ENCODE measurements around the gene OR51I2. TPM values are rescaled to one million over a fixed set of nuclear protein-coding genes. Genes with fewer than 3 reads are reported as not detected.
A peak's percentile ranks its signal among the peaks of the same experiment; 100 is the strongest.

Gene OR51I2
- total and polyA plus RNA-seq, 9 of the 15 experiments (the other 6 are each of a cell fraction or from before 2014, with no cell fraction given), result 0.06 to 0.61 (median 0.07) TPM; not detected in 6

GRCh38 chr11:5505363-5506048 lies 56.4 kb downstream of the OR51I2 start:
- H3K36me3 ChIP-seq (ENCODE audit: control insufficient read depth, insufficient read depth, low read length), result peaks cover 32% of the 10 kb centered on the region
- FAIRE-seq, result peak; percentile 83
- peaks cover 32% of the 10 kb centered on the region for H4K20me1 ChIP-seq (replicated peaks; ENCODE audit: control insufficient read depth, insufficient read depth, low read length)
- no TSS peak for BruUV-seq (replicated peaks)
- in situ Hi-C loops (cut with MboI) (no loop called here), intact Hi-C loops (cut with micrococcal nuclease) (loop anchor here (10.0 kb wide), 3 partner anchors 89 to 301 kb away; partner anchors contain the start of genes OR51V1 and TRIM6)
- peak overlapping the region; percentile 71 for H3K27ac ChIP-seq (ENCODE audit: extremely low read depth, low read depth, low read length)
- H3K9me3 ChIP-seq (replicated peaks; ENCODE audit: control insufficient read depth, insufficient read depth, low read depth, low read length), result no peaks in the 10 kb centered on the region
- peaks cover 2% of the 10 kb centered on the region for H3K9me1 ChIP-seq (ENCODE audit: control insufficient read depth, insufficient read depth, low read length)
- peak overlapping the region; percentile 88 for H2AFZ ChIP-seq (ENCODE audit: low read depth, low read length)
- CTCF ChIA-PET (ENCODE audit: low intra/inter-chr PET ratio), result no interaction called here
- H3K9ac ChIP-seq (ENCODE audit: insufficient read depth in 1 of 2, low read depth in 2 of 2, low read length in 2 of 2), result peak overlapping the region; percentile 92
- DNase-seq (ENCODE audit: extremely low read depth in 1 of 4, low spot score in 3 of 4), result peak in 1 of 4 experiments; percentile 90
- 4% methylated on average over 8 of the region's 9 CpGs for WGBS (ENCODE audit: insufficient coverage, low coverage, missing lambda C conversion rate)
- H3K4me3 ChIP-seq, result peak overlapping the region; percentile 52
- peaks cover 24 to 59% of the 10 kb centered on the region in 2 experiments for H3K4me1 ChIP-seq (replicated peaks in 1 of 2; ENCODE audit: control insufficient read depth in 2 of 2, insufficient read depth in 2 of 2, low read length in 2 of 2)
- H3K27me3 ChIP-seq (ENCODE audit: control insufficient read depth in 2 of 2, insufficient read depth in 2 of 2, low read length in 2 of 2), result no peaks in the 10 kb centered on the region
- H3K79me2 ChIP-seq (ENCODE audit: control insufficient read depth, insufficient read depth, low read length), result peaks cover 50% of the 10 kb centered on the region
- peak; percentile 67 for ATAC-seq
- POLR2A ChIA-PET, result interaction anchor here (0.5 to 8.7 kb wide), 60 partner anchors 9 to 1143 kb away, joined by 3 to 123 read pairs (median 4); partner anchors contain the start of genes OR52A5, OR52B6, OR52D1 and TRIM34
- H3K4me2 ChIP-seq (ENCODE audit: insufficient read depth, low read length), result peak overlapping the region; percentile 93
- TF ChIP-seq ZNF592 (IDR thresholded peaks at IDR 0.05), result no peak; the same call in 1 of the 2 replicates
- no peak for TF ChIP-seq SAFB (IDR thresholded peaks at IDR 0.05; ENCODE audit: borderline replicate concordance, low read depth, low read length)
- TF ChIP-seq NR2C2 (CRISPR knock-in tag; IDR thresholded peaks at IDR 0.05), result no peak
- TF ChIP-seq NR2C2 (tag; IDR thresholded peaks at IDR 0.05), result no peak
- peak; percentile 82 for TF ChIP-seq SP1 (CRISPR knock-in tag; IDR thresholded peaks at IDR 0.05)
- TF ChIP-seq RFX1 (IDR thresholded peaks at IDR 0.05), result no peak
- TF ChIP-seq MXI1 (IDR thresholded peaks at IDR 0.05; ENCODE audit: low read depth, low read length), result no peak; the same call in 1 of the 2 replicates
- TF ChIP-seq CEBPG (CRISPR knock-in tag; IDR thresholded peaks at IDR 0.05), result no peak
- TF ChIP-seq CEBPG (tag; conservative IDR thresholded peaks at IDR 0.05 in 1 of 2, IDR thresholded peaks at IDR 0.05 in 1 of 2), result no peak
- TF ChIP-seq, protein P1, sequence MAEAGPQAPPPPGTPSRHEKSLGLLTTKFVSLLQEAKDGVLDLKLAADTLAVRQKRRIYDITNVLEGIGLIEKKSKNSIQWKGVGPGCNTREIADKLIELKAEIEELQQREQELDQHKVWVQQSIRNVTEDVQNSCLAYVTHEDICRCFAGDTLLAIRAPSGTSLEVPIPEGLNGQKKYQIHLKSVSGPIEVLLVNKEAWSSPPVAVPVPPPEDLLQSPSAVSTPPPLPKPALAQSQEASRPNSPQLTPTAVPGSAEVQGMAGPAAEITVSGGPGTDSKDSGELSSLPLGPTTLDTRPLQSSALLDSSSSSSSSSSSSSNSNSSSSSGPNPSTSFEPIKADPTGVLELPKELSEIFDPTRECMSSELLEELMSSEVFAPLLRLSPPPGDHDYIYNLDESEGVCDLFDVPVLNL (CRISPR knock-in tag; IDR thresholded peaks at IDR 0.05; ENCODE audit: low read depth), result no peak
- TF ChIP-seq ZNF57 (CRISPR knock-in tag; IDR thresholded peaks at IDR 0.05), result no peak
- TF ChIP-seq RCOR1 (IDR thresholded peaks at IDR 0.05; ENCODE audit: borderline replicate concordance in 1 of 2, low read depth in 2 of 2, low read length in 2 of 2), result no peak
- TF ChIP-seq, protein P2, sequence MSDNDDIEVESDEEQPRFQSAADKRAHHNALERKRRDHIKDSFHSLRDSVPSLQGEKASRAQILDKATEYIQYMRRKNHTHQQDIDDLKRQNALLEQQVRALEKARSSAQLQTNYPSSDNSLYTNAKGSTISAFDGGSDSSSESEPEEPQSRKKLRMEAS (CRISPR knock-in tag; IDR thresholded peaks at IDR 0.05), result no peak
- no peak for TF ChIP-seq ZNF384 (IDR thresholded peaks at IDR 0.05; ENCODE audit: low read depth, low read length)
- TF ChIP-seq, protein P3, sequence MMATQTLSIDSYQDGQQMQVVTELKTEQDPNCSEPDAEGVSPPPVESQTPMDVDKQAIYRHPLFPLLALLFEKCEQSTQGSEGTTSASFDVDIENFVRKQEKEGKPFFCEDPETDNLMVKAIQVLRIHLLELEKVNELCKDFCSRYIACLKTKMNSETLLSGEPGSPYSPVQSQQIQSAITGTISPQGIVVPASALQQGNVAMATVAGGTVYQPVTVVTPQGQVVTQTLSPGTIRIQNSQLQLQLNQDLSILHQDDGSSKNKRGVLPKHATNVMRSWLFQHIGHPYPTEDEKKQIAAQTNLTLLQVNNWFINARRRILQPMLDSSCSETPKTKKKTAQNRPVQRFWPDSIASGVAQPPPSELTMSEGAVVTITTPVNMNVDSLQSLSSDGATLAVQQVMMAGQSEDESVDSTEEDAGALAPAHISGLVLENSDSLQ (IDR thresholded peaks at IDR 0.05), result peak; percentile 85
